Mesenchymal stem cell (in vitro differentiated cells and primary cell): ENCODE data around the gene MYMX.

Source experiments
- DNase-seq: peaks from one replicate; pipeline ENCODE4 v3.0.0-alpha.2; 2013
- H2AFZ ChIP-seq: one replicate; pipeline ENCODE4 v1.6.1; 2013; ENCODE audit warnings: low read depth, mild to moderate bottlenecking, control low read depth, inconsistent platforms, low read length, moderate library complexity
- H2AK5ac ChIP-seq: 2 replicates; pipeline ENCODE4 v1.6.1; 2013; ENCODE audit warnings: low read length, moderate library complexity, mild to moderate bottlenecking, inconsistent platforms; ENCODE audit not compliant: severe bottlenecking
- H2BK120ac ChIP-seq: one replicate; pipeline ENCODE4 v1.6.1; 2013; ENCODE audit warnings: low read depth, mild to moderate bottlenecking, inconsistent platforms, low read length, moderate library complexity
- H2BK12ac ChIP-seq, 2 experiments: one replicate each; pipeline ENCODE4 v1.6.1; 2013; ENCODE audit warnings: inconsistent platforms in 2 of 2, low read length in 2 of 2, mild to moderate bottlenecking in 2 of 2, moderate library complexity in 2 of 2, control low read depth in 1 of 2
- H2BK15ac ChIP-seq: one replicate; pipeline ENCODE4 v1.6.1; 2013; ENCODE audit warnings: mild to moderate bottlenecking, low read depth, inconsistent platforms; ENCODE audit not compliant: poor library complexity, severe bottlenecking
- H2BK5ac ChIP-seq: 2 replicates; pipeline ENCODE4 v1.6.1; 2013; ENCODE audit warnings: low read depth, mild to moderate bottlenecking, low read length, control low read depth, inconsistent platforms; ENCODE audit not compliant: poor library complexity, severe bottlenecking
- H3K14ac ChIP-seq, 2 experiments: one replicate each; pipeline ENCODE4 v1.6.1; 2013; ENCODE audit warnings: inconsistent platforms in 2 of 2, low read length in 2 of 2, control low read depth in 1 of 2, mild to moderate bottlenecking in 1 of 2, moderate library complexity in 1 of 2
- H3K18ac ChIP-seq, 2 experiments: one replicate each; pipeline ENCODE4 v1.6.1; 2013; ENCODE audit warnings: inconsistent platforms in 2 of 2, low read length in 2 of 2, control low read depth in 1 of 2, low read depth in 1 of 2, mild to moderate bottlenecking in 1 of 2
- H3K23ac ChIP-seq, 2 experiments: one replicate each; pipeline ENCODE4 v1.6.1; 2013; ENCODE audit warnings: inconsistent platforms in 2 of 2, low read length in 2 of 2, mild to moderate bottlenecking in 2 of 2, moderate library complexity in 2 of 2, control low read depth in 1 of 2
- H3K27ac ChIP-seq: 2 replicates; pipeline ENCODE4 v1.5.1; 2013; ENCODE audit warnings: mild to moderate bottlenecking, moderate library complexity, low read length, control low read depth, inconsistent platforms; ENCODE audit not compliant: poor library complexity, severe bottlenecking
- H3K27me3 ChIP-seq, 2 experiments: 2 replicates each; pipeline versions ENCODE4 v1.6.1 to v1.7.0; 2013; ENCODE audit warnings: low read length in 2 of 2, mild to moderate bottlenecking in 2 of 2, moderate library complexity in 2 of 2, control low read depth in 1 of 2, inconsistent platforms in 1 of 2; ENCODE audit not compliant: control insufficient read depth in 1 of 2, insufficient read depth in 1 of 2
- H3K36me3 ChIP-seq, 2 experiments: 2 replicates each; pipeline versions ENCODE4 v1.6.1 to v1.7.0; 2013; ENCODE audit warnings: low read length in 2 of 2, control low read depth in 1 of 2, inconsistent platforms in 1 of 2, low read depth in 1 of 2, mild to moderate bottlenecking in 1 of 2; ENCODE audit not compliant: insufficient read depth in 2 of 2, control insufficient read depth in 1 of 2
- H3K4ac ChIP-seq, 2 experiments: one replicate each; pipeline ENCODE4 v1.6.1; 2013; ENCODE audit warnings: inconsistent platforms in 2 of 2, low read length in 2 of 2, mild to moderate bottlenecking in 2 of 2, moderate library complexity in 2 of 2, control low read depth in 1 of 2, low read depth in 1 of 2
- H3K4me1 ChIP-seq: 2 replicates; pipeline ENCODE4 v1.6.1; 2013; ENCODE audit warnings: low read depth, low read length, control low read depth; ENCODE audit not compliant: control insufficient read depth, insufficient read depth
- H3K4me2 ChIP-seq: 2 replicates; pipeline ENCODE4 v1.6.1; 2013; ENCODE audit warnings: low read length, mild to moderate bottlenecking, inconsistent platforms; ENCODE audit not compliant: poor library complexity, severe bottlenecking
- H3K4me3 ChIP-seq, 2 experiments: 2 replicates each; pipeline versions ENCODE4 v1.5.1 to v1.7.0; 2013; ENCODE audit warnings: low read length in 2 of 2, mild to moderate bottlenecking in 2 of 2, control low read depth in 1 of 2, low read depth in 1 of 2; ENCODE audit not compliant: insufficient read depth in 1 of 2
- H3K79me1 ChIP-seq: replicated peaks from 2 replicates; pipeline ENCODE4 v1.6.1; 2013; ENCODE audit warnings: mild to moderate bottlenecking, control low read depth, low read length, inconsistent platforms; ENCODE audit not compliant: poor library complexity, severe bottlenecking
- H3K9ac ChIP-seq: 2 replicates; pipeline ENCODE4 v1.7.0; 2013; ENCODE audit warnings: mild to moderate bottlenecking, low read length, moderate library complexity
- H3K9me3 ChIP-seq: 2 replicates; pipeline ENCODE4 v1.7.0; 2013; ENCODE audit warnings: mild to moderate bottlenecking, low read length; ENCODE audit not compliant: control insufficient read depth
- H4K8ac ChIP-seq: one replicate; pipeline ENCODE4 v1.6.1; 2013; ENCODE audit warnings: inconsistent platforms, mild to moderate bottlenecking, low read length, moderate library complexity
- H4K91ac ChIP-seq: one replicate; pipeline ENCODE4 v1.6.1; 2013; ENCODE audit warnings: mild to moderate bottlenecking, low read length, inconsistent platforms
- WGBS: methylation state at CpG from one replicate; pipeline ENCODE4 v1.1.7; 2013; ENCODE audit warnings: mixed read lengths; 5-methylcytosine and 5-hydroxymethylcytosine counted together

MYMX gene

DNA sequence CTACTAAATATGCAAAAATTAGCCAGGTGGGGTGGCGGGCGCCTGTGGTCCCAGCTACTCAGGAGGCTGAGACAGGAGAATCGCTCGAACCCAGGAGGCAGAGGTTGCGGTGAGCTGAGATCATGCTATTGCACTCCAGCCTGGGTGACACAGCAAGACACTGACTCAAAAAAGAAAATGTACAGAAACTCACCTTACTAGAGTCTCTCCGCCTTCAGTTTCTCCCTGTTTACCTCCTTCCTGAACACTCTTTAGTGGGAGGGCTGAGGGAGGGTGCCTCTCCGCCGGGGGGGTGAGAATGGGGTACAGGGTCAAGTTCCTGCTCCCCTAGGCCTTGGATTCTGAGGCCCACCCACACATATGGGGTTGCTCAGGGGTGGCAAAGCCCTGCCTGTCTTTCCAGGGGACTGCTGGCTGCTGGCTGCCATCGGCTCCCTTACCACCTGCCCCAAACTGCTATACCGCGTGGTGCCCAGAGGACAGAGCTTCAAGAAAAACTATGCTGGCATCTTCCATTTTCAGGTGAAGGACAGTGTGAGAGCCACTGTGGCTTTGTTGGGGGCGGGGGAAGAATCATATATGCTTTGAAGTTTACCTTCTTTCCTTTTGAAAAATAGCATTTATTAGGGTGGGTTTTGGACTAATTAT, 44.7 kb upstream of the MYMX start:
- Histone ChIP-seq H3K14ac (no peak overlapping the region), H4K91ac (no peak overlapping the region), H2BK12ac (no peak overlapping the region), H3K79me1 (no peaks in the 10 kb centered on the region), H3K9me3 (no peaks in the 10 kb centered on the region), H2BK120ac (no peak overlapping the region), H3K18ac (no peak overlapping the region), H2BK5ac (no peak overlapping the region), H3K36me3 (no peaks in the 10 kb centered on the region), H3K23ac (no peak overlapping the region), H2AFZ (no peak overlapping the region), H3K4me1 (peaks cover 9% of the 10 kb centered on the region), H3K4ac (no peak overlapping the region), H3K4me3 (no peak overlapping the region), H3K9ac (no peak overlapping the region), H3K4me2 (no peak overlapping the region), H3K27me3 (peaks cover 18 to 23% of the 10 kb centered on the region in 2 experiments), H4K8ac (no peak overlapping the region), H2BK15ac (no peak overlapping the region), H2AK5ac (no peak overlapping the region), H3K27ac (no peak overlapping the region)
- DNase-seq = no peak
- 85% methylated on average over 8 of the region's 12 CpGs for WGBS

DNA sequence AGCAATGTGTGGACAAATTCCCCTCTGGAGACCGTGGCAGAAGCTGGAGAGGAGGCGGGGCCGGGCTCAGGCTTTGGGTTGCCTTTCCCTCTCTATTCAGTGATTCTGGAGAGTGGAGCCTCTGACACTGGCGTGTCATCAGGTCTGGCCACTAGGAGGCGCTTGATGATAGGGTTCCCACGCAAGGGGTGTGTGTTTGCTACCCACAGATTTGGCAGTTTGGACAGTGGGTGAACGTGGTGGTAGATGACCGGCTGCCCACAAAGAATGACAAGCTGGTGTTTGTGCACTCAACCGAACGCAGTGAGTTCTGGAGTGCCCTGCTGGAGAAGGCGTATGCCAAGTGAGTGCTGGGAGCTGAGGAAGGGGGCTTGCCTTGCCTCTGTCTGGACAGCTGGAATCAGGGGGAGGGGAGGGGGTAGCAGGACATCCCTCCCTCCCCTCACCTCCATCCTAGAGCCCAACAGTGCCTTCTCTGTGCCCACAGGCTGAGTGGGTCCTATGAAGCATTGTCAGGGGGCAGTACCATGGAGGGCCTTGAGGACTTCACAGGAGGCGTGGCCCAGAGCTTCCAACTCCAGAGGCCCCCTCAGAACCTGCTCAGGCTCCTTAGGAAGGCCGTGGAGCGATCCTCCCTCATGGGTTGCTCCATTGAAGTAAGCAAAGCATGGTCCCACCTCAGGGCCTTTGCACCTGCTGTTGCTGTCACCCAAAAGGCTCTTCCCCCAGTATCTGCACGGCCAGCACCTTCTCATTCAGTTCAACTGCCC, 43.8 kb upstream of the MYMX start:
- DNase-seq = peak; percentile 77
- peaks cover 18 to 21% of the 10 kb centered on the region in 2 experiments for H3K27me3 ChIP-seq
- H2AFZ ChIP-seq = no peak overlapping the region
- WGBS = 24% methylated on average over 12 of the region's 15 CpGs
- no peak overlapping the region for H4K8ac ChIP-seq
- H3K9ac ChIP-seq = no peak overlapping the region
- no peak overlapping the region for H2AK5ac ChIP-seq
- H2BK120ac ChIP-seq = no peak overlapping the region
- H3K4me3 ChIP-seq = no peak overlapping the region
- H3K9me3 ChIP-seq = no peaks in the 10 kb centered on the region
- no peaks in the 10 kb centered on the region for H3K79me1 ChIP-seq
- H3K14ac ChIP-seq = no peak overlapping the region
- no peak overlapping the region for H3K4ac ChIP-seq
- no peak overlapping the region for H2BK5ac ChIP-seq
- peak overlapping the region in 1 of 2 experiments; percentile 8 for H2BK12ac ChIP-seq
- H3K4me2 ChIP-seq = no peak overlapping the region
- peak overlapping the region in 1 of 2 experiments; percentile 13 for H3K18ac ChIP-seq
- H3K27ac ChIP-seq = no peak overlapping the region
- no peaks in the 10 kb centered on the region for H3K36me3 ChIP-seq
- H3K23ac ChIP-seq = no peak overlapping the region
- H4K91ac ChIP-seq = no peak overlapping the region
- H2BK15ac ChIP-seq = no peak overlapping the region
- H3K4me1 ChIP-seq = peaks cover 11% of the 10 kb centered on the region

DNA sequence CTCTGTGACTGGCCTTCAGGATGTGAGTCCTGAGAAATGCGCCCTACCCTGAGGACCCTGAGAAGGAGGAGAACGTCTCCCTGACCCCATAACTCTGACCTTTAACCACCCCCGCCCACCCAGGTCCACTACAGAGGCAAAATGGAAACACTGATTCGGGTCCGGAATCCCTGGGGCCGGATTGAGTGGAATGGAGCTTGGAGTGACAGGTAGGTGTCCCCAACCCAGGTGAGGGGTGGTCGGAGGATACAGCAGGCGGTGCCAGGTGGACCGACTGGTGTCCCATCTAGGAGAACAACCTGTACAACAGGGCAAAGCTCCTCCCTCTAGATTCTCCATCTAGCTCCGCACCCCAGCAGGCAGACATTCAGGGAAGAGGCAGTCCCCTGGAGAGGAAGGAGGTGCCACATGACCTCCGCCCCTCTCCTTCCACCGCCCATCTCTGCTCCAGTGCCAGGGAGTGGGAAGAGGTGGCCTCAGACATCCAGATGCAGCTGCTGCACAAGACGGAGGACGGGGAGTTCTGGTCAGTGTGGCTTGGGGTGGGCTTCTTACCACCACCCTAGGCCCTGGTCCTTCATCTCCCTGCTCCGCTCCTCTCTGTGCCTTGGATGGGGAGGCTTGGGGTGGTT, 40.5 kb upstream of the MYMX start:
- no peak overlapping the region for H3K4ac ChIP-seq
- no peak overlapping the region for H2BK5ac ChIP-seq
- H3K23ac ChIP-seq = no peak overlapping the region

More for the DNA sequence above, 40.5 kb upstream of the MYMX start:
- H2BK120ac ChIP-seq = no peak overlapping the region
- peaks cover 13% of the 10 kb centered on the region for H3K4me1 ChIP-seq
- H2AFZ ChIP-seq = no peak overlapping the region
- no peak overlapping the region for H4K8ac ChIP-seq
- H3K27me3 ChIP-seq = peaks cover 1 to 2% of the 10 kb centered on the region in 2 experiments
- no peak overlapping the region for H3K9ac ChIP-seq
- H3K4me3 ChIP-seq = no peak overlapping the region
- no peak for DNase-seq
- H4K91ac ChIP-seq = no peak overlapping the region
- H2BK15ac ChIP-seq = no peak overlapping the region
- H3K27ac ChIP-seq = no peak overlapping the region
- no peaks in the 10 kb centered on the region for H3K36me3 ChIP-seq
- no peak overlapping the region for H3K18ac ChIP-seq
- H3K14ac ChIP-seq = no peak overlapping the region
- 91% methylated on average over 13 of the region's 15 CpGs for WGBS
- no peaks in the 10 kb centered on the region for H3K79me1 ChIP-seq
- no peak overlapping the region for H3K4me2 ChIP-seq
- H2AK5ac ChIP-seq = no peak overlapping the region
- H2BK12ac ChIP-seq = no peak overlapping the region
- H3K9me3 ChIP-seq = no peaks in the 10 kb centered on the region
